LNCAP (cell line): ENCODE results near the gene EDEM3.

Experiments
- TF ChIP-seq, protein P1 (sequence below): fragments of 450-650 bp; IDR thresholded peaks from 2 replicates; pipeline ENCODE4 v1.5.1; 2017; ENCODE audit warnings: mild to moderate bottlenecking

Gene EDEM3

GRCh38 chr1:184724843-184725242 lies 29.8 kb downstream of the EDEM3 start:
- TF ChIP-seq, protein P1, sequence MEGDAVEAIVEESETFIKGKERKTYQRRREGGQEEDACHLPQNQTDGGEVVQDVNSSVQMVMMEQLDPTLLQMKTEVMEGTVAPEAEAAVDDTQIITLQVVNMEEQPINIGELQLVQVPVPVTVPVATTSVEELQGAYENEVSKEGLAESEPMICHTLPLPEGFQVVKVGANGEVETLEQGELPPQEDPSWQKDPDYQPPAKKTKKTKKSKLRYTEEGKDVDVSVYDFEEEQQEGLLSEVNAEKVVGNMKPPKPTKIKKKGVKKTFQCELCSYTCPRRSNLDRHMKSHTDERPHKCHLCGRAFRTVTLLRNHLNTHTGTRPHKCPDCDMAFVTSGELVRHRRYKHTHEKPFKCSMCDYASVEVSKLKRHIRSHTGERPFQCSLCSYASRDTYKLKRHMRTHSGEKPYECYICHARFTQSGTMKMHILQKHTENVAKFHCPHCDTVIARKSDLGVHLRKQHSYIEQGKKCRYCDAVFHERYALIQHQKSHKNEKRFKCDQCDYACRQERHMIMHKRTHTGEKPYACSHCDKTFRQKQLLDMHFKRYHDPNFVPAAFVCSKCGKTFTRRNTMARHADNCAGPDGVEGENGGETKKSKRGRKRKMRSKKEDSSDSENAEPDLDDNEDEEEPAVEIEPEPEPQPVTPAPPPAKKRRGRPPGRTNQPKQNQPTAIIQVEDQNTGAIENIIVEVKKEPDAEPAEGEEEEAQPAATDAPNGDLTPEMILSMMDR = no peak

DNA sequence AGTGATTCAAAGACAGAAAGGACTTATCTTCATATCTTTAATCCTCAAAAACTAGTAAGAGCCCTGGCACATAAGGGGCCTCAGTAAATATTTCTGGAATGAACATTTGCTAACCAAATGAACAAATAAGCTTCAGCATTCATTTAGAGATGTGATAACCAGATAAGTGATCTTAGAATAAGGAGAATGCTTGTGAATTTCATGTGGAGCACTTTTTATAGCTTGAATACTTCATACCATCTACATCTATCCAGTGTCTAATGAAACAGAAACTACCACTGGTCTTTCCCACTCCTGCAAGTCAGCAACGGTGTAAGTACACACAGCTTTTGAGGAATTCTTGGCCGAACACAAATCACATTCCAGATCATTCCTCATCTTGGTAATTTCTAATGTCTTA lies 38.5 kb downstream of the EDEM3 start:
- TF ChIP-seq, protein P1 = no peak

DNA sequence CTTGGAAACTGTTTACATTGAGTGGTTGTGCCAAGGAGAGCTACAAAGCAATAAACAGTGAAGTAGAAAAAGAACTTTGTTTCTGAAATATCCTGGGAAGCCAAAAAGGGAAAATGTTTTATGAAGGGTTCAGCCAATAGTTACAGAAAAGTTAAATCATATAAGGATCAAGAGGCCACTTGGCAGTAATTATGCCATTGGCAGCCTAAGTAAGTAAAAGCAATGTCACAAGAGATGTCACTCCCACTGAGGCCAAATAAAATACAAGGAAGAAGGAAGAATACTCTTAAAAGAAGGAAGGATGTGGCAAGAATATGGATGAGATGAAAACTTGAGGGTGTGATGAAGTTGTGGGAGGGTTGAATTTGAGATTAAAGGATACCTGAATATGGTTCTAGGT lies 45.2 kb downstream of the EDEM3 start:
- TF ChIP-seq, protein P1 = no peak

DNA sequence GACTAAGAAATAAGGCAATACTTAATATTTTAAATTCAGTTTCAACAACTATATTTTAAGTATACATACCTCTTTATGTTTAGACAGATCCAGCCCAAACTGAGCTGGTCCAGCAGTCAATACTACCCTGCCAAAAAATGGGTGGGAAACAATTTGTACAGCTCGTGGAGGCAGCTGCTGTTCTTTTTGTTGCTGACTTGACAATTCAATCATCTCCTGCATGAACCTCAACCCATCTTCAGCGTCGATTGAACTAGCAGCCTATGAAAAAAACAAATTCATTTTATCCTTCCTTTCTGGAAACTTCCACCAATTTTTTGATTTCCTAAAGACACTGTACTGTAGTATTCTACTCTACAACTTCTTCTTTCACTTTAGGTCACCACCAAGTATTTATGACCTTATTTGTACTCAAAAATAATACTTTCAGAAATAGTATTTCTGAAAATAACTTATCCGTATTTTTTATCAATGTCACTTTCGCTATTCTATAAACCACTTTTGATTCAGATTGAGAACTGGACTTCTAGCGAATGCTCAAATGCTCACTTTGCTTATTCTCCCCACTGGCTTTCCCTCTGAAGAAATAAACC lies 46.5 kb downstream of the EDEM3 start:
- TF ChIP-seq, protein P1 = no peak

GRCh38 chr1:184705271-184705670 lies 49.4 kb downstream of the EDEM3 start:
- TF ChIP-seq, protein P1 = no peak

DNA sequence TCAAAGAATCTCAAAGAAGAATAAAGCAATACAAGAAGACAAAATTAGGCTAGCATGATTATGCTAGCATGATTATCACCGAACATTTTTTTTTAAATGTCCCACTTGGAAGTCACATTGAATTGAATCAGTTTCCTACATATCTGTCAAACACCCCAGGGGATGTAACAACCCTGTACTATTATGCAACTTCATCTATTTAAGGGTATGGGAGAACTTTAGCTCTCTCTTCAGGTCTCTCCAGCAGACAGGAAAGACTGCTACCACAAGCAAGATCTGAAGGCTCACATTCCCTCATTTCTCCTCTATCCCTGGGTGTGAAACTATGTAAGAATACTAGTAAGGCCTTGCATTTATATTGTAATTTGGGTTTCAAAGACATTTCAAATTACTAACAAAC lies 52.8 kb downstream of the EDEM3 start:
- TF ChIP-seq, protein P1 = no peak

GRCh38 chr1:184698969-184699368 lies 55.7 kb downstream of the EDEM3 start:
- TF ChIP-seq, protein P1 = no peak

- TF ChIP-seq, protein P1 = no peak
Observed at GRCh38 chr1:184698016-184698415, 56.6 kb downstream of the EDEM3 start.
